ENCODE results near the gene FAAH.
A peak's percentile ranks its signal among the peaks of the same experiment; 100 is the strongest.

Gene FAAH

GRCh38 chr1:46370214-46370633 is 23.9 kb upstream of the FAAH start:
- in situ Hi-C loops (cut with HindIII; ENCODE audit: low pct_ligation_motif_present, low sequenced_read_pairs) = no loop called here
- TF ChIP-seq, protein P1, sequence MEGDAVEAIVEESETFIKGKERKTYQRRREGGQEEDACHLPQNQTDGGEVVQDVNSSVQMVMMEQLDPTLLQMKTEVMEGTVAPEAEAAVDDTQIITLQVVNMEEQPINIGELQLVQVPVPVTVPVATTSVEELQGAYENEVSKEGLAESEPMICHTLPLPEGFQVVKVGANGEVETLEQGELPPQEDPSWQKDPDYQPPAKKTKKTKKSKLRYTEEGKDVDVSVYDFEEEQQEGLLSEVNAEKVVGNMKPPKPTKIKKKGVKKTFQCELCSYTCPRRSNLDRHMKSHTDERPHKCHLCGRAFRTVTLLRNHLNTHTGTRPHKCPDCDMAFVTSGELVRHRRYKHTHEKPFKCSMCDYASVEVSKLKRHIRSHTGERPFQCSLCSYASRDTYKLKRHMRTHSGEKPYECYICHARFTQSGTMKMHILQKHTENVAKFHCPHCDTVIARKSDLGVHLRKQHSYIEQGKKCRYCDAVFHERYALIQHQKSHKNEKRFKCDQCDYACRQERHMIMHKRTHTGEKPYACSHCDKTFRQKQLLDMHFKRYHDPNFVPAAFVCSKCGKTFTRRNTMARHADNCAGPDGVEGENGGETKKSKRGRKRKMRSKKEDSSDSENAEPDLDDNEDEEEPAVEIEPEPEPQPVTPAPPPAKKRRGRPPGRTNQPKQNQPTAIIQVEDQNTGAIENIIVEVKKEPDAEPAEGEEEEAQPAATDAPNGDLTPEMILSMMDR (IDR thresholded peaks at IDR 0.05; ENCODE audit: low read depth, low read length, missing control alignments) = no peak
- H3K27ac ChIP-seq = no peak overlapping the region
- H3K36me3 ChIP-seq (replicated peaks) = peaks cover 6% of the 10 kb centered on the region
- H3K27me3 ChIP-seq (replicated peaks) = no peaks in the 10 kb centered on the region
- peak; percentile 3 for DNase-seq
- no peak overlapping the region for H3K4me3 ChIP-seq (ENCODE audit: low read depth, low read length)

DNA sequence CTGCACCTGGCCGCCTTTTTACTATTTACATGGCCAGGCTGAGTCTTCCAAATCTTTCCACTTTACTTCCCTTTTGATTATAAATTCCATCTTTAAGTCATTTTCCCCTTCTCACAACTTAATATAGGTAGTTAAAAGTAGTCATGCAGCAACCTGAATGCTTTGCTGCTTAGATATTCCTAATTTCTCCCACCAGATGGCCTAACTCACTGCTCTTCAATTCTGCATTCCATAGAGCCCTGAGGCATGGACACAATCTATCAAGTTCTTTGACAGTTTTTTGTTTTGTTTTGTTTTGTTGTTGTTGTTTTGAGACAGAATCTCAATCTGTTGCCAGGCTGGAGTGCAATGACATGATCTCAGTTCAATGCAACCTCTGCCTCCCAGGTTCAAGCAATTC is 21.7 kb upstream of the FAAH start:
- Histone ChIP-seq H3K27ac (no peak overlapping the region), H3K4me3 (ENCODE audit: low read depth, low read length) (no peak overlapping the region), H3K36me3 (replicated peaks) (peaks cover 3% of the 10 kb centered on the region), H3K27me3 (replicated peaks) (no peaks in the 10 kb centered on the region)
- in situ Hi-C loops (cut with HindIII; ENCODE audit: low pct_ligation_motif_present, low sequenced_read_pairs) = no loop called here
- TF ChIP-seq, protein P1 (IDR thresholded peaks at IDR 0.05; ENCODE audit: low read depth, low read length, missing control alignments) = no peak
- DNase-seq = no peak

DNA sequence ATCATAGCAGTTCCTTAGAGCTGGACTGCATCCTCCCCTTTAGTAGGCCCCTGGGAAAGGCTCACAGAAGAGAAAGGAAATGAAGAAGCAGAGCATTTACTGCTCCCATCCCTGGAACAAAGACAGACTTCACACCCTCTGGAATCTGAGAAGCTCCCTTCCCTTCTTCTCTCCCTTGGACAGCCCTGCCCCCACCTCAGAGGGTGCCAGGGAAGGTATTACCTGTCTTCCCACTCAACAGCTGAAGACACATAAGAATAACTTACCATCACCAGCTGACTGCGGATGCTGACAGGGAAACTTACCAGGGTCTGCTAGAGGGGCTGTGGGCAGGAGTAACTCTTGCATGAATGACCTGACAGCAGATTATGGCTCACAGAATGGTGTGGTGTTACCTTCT is 14.1 kb upstream of the FAAH start:
- TF ChIP-seq, protein P1 (IDR thresholded peaks at IDR 0.05; ENCODE audit: low read depth, low read length, missing control alignments) = no peak
- no peaks in the 10 kb centered on the region for H3K36me3 ChIP-seq (replicated peaks)
- in situ Hi-C loops (cut with HindIII; ENCODE audit: low pct_ligation_motif_present, low sequenced_read_pairs) = no loop called here
- no peak overlapping the region for H3K27ac ChIP-seq
- DNase-seq = no peak
- no peak overlapping the region for H3K4me3 ChIP-seq (ENCODE audit: low read depth, low read length)
- H3K27me3 ChIP-seq (replicated peaks) = no peaks in the 10 kb centered on the region

DNA sequence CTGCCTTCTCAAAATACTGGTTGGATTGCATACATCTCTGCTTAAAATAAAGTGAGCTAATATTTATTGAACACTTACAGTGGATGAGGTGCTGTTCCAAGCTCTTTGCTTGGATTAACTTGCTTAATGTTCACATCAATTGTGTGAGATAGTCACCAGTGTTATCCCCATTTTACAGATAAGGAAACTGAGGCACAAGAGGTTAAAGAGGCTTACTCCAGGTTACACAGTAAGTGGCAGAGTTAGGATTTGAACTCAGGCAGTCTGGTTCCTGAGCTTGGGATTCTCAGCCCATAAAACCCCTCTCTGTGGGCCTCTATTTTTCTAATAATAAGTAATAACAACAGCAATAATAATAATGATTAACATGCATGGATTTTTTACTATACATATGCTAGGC is 13.6 kb upstream of the FAAH start:
- TF ChIP-seq, protein P1 (IDR thresholded peaks at IDR 0.05; ENCODE audit: low read depth, low read length, missing control alignments) = no peak
- H3K27me3 ChIP-seq (replicated peaks) = no peaks in the 10 kb centered on the region
- in situ Hi-C loops (cut with HindIII; ENCODE audit: low pct_ligation_motif_present, low sequenced_read_pairs) = no loop called here
- H3K27ac ChIP-seq = no peak overlapping the region
- H3K36me3 ChIP-seq (replicated peaks) = no peaks in the 10 kb centered on the region
- DNase-seq = no peak
- no peak overlapping the region for H3K4me3 ChIP-seq (ENCODE audit: low read depth, low read length)

GRCh38 chr1:46393510-46393909 is 607 bp upstream of the FAAH start:
- Histone ChIP-seq H3K4me3 (ENCODE audit: low read depth, low read length) (no peak overlapping the region), H3K27ac (no peak overlapping the region), H3K36me3 (replicated peaks) (no peaks in the 10 kb centered on the region), H3K27me3 (replicated peaks) (peaks cover 21% of the 10 kb centered on the region)
- in situ Hi-C loops (cut with HindIII; ENCODE audit: low pct_ligation_motif_present, low sequenced_read_pairs) = no loop called here
- TF ChIP-seq, protein P1 (IDR thresholded peaks at IDR 0.05; ENCODE audit: low read depth, low read length, missing control alignments) = no peak
- DNase-seq = no peak

DNA sequence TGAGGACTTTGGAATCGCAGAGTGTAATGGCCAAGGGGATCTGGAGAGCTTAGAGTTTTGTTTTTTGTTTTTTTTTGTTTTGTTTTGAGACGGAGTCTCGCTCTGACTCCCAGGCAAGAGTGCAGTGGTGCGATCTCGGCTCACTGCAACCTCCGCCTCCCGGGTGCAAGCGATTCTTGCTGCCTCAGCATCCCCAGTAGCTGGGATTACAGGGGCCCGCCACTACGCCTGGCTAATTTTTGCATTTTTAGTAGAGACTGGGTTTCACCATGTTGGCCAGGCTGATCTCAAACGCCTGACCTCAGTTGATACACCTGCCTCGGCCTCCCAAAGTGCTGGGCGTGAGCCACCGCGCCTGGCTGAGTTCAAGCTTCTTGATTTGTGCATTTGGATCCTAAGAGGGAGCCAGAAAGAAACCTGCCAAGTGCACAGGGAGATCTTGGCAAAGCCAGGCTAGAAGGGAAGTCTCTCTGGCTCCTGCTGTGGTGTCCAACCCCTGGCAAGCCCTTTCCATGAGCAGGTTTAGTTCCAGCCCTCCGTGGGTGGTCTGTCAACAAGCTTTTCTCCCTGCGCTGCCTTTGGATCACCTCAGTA is 852 bp downstream of the FAAH start:
- no peak overlapping the region for H3K4me3 ChIP-seq (ENCODE audit: low read depth, low read length)
- in situ Hi-C loops (cut with HindIII; ENCODE audit: low pct_ligation_motif_present, low sequenced_read_pairs) = no loop called here
- TF ChIP-seq, protein P1 (IDR thresholded peaks at IDR 0.05; ENCODE audit: low read depth, low read length, missing control alignments) = no peak
- DNase-seq = no peak
- peaks cover 21% of the 10 kb centered on the region for H3K27me3 ChIP-seq (replicated peaks)
- H3K36me3 ChIP-seq (replicated peaks) = no peaks in the 10 kb centered on the region
- H3K27ac ChIP-seq = no peak overlapping the region
